ENCODE results near the gene NPAS3.

NPAS3 gene

DNA sequence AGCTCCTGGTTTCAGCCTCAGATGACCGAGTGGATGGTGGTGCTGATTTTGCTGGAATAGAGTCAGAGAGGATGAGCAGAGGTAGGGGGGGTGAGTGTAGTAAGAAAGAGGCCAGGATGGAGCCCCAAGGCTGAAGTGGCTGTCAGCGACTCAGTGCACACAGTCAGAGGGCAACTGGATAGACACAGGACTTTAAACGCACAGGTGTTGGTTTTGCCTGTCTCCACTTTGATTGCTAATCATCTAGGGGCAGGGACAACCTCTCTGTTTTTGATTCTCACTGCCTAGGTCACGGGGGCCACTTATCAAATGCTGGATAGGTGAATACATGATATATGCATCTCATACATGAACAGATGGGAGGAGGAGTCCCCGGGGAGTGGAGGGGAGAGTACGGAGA is 912.7 kb downstream of the NPAS3 start:
- DNase-seq (no peak), ATAC-seq (replicated peaks) (no peak)
- peaks cover 0 to 3% of the 10 kb centered on the region in 2 donors for H3K9me3 Mint-ChIP-seq
- no peaks in the 10 kb centered on the region for H3K27me3 Mint-ChIP-seq
- no peaks in the 10 kb centered on the region for H3K36me3 Mint-ChIP-seq (ENCODE audit: insufficient read depth)
- H3K4me1 Mint-ChIP-seq (ENCODE audit: low read depth in 2 of 2): no peaks in the 10 kb centered on the region
- H3K27ac Mint-ChIP-seq: no peak overlapping the region
- no peak overlapping the region for H3K4me3 Mint-ChIP-seq

DNA sequence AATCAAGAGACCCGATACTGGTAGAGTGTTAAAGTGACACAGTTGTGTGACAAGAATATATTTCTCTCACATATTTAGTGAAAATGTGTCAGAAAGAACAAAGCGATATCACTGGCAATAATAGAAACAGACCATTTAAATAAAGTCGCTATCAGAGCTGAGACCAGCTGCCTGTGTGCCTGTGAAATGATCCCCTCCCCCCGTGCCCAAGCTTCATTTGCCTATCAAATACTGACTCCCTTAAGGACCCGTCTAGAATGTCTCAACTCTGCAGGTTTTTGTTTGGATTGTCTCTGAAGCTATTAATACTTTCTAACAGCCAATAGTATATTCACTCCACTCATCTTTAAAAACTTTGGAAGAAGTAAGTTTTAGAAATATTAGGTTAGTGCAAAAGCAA is 913.3 kb downstream of the NPAS3 start:
- H3K4me3 Mint-ChIP-seq: no peak overlapping the region
- H3K27me3 Mint-ChIP-seq: no peaks in the 10 kb centered on the region
- no peaks in the 10 kb centered on the region for H3K36me3 Mint-ChIP-seq (ENCODE audit: insufficient read depth)
- ATAC-seq (replicated peaks) (no peak), DNase-seq (no peak)
- H3K9me3 Mint-ChIP-seq: peaks cover 0 to 1% of the 10 kb centered on the region in 2 donors
- no peaks in the 10 kb centered on the region for H3K4me1 Mint-ChIP-seq (ENCODE audit: low read depth in 2 of 2)
- H3K27ac Mint-ChIP-seq: no peak overlapping the region
